Astrocyte (in vitro differentiated cells and primary cell): Measurements from ENCODE around the gene ZFYVE26. TPM values are rescaled to one million over a fixed set of nuclear protein-coding genes. Genes with fewer than 3 reads are reported as not detected.

Source experiments
- DNase-seq: peaks from one replicate; pipeline ENCODE4 v3.0.0-alpha.2; 2010; ENCODE audit warnings: low read depth
- FAIRE-seq: peaks from 2 replicates; lab custom pipeline; 2011; peaks lifted over from hg19 to GRCh38; lab: Jason Lieb, UNC
- H2AFZ ChIP-seq: 2 replicates; pipeline ENCODE4 v1.6.0; 2012; ENCODE audit warnings: low read depth, low read length, inconsistent platforms
- H3K27ac ChIP-seq: 2 replicates; pipeline ENCODE4 v1.5.1; 2011; ENCODE audit warnings: low read depth, low read length, inconsistent platforms
- H3K27me3 ChIP-seq: 2 replicates; pipeline ENCODE4 v1.6.0; 2011; ENCODE audit warnings: low read length, inconsistent platforms; ENCODE audit not compliant: insufficient read depth
- H3K36me3 ChIP-seq: 2 replicates; pipeline ENCODE4 v1.5.1; 2011; ENCODE audit warnings: low read length, inconsistent platforms; ENCODE audit not compliant: insufficient read depth
- H3K4me1 ChIP-seq: 2 replicates; pipeline ENCODE4 v1.5.1; 2011; ENCODE audit warnings: low read length, inconsistent platforms; ENCODE audit not compliant: insufficient read depth
- H3K4me2 ChIP-seq: 2 replicates; pipeline ENCODE4 v1.6.0; 2012; ENCODE audit warnings: low read length, inconsistent platforms
- H3K4me3 ChIP-seq: 2 replicates; pipeline ENCODE4 v1.5.1; 2011; ENCODE audit warnings: low read depth, mild to moderate bottlenecking, low read length, inconsistent platforms; ENCODE audit not compliant: insufficient read depth
- H3K79me2 ChIP-seq: 2 replicates; pipeline ENCODE4 v1.6.0; 2012; ENCODE audit warnings: mild to moderate bottlenecking, low read length, inconsistent platforms; ENCODE audit not compliant: insufficient read depth
- H3K9ac ChIP-seq: 2 replicates; pipeline ENCODE4 v1.6.0; 2012; ENCODE audit warnings: mild to moderate bottlenecking, low read length, inconsistent platforms
- H3K9me3 ChIP-seq: 2 replicates; pipeline ENCODE4 v1.5.1; 2012; ENCODE audit warnings: low read depth, mild to moderate bottlenecking, low read length, inconsistent platforms; ENCODE audit not compliant: insufficient read depth
- H4K20me1 ChIP-seq: 2 replicates; pipeline ENCODE4 v1.6.0; 2012; ENCODE audit warnings: low read length, inconsistent platforms; ENCODE audit not compliant: insufficient read depth
- H3K27ac Mint-ChIP-seq: one replicate; pipeline ENCODE4 v1.8.0; 2021; ENCODE audit warnings: mild to moderate bottlenecking, mixed read lengths; ENCODE audit not compliant: unreplicated experiment
- H3K27me3 Mint-ChIP-seq: one replicate; pipeline ENCODE4 v1.8.0; 2021; ENCODE audit warnings: low read depth, mixed read lengths; ENCODE audit not compliant: unreplicated experiment
- H3K36me3 Mint-ChIP-seq: one replicate; pipeline ENCODE4 v1.8.0; 2021; ENCODE audit warnings: low read depth, mixed read lengths; ENCODE audit not compliant: unreplicated experiment
- H3K4me1 Mint-ChIP-seq: one replicate; pipeline ENCODE4 v1.8.0; 2021; ENCODE audit warnings: low read depth, mixed read lengths; ENCODE audit not compliant: unreplicated experiment
- H3K4me3 Mint-ChIP-seq: one replicate; pipeline ENCODE4 v1.8.0; 2021; ENCODE audit warnings: mild to moderate bottlenecking, moderate library complexity, mixed read lengths; ENCODE audit not compliant: unreplicated experiment
- H3K9me3 Mint-ChIP-seq: one replicate; pipeline ENCODE4 v1.8.0; 2021; ENCODE audit warnings: mild to moderate bottlenecking, mixed read lengths; ENCODE audit not compliant: unreplicated experiment
- EZH2 ChIP-seq: IDR thresholded peaks from 2 replicates; pipeline ENCODE4 v1.6.1; 2012; ENCODE audit warnings: mild to moderate bottlenecking, low read length, inconsistent platforms; ENCODE audit not compliant: insufficient read depth
- total RNA-seq: library from RNA; stranded (reverse); gene quantifications from 2 replicates; pipeline ENCODE4 v1.2.1, GENCODE V29; 2021
- TF ChIP-seq, protein P1 (sequence below): IDR thresholded peaks from 2 replicates; pipeline ENCODE4 v1.5.1; 2011; ENCODE audit warnings: low read depth, mild to moderate bottlenecking, inconsistent platforms, low read length, moderate library complexity; ENCODE audit not compliant: insufficient read depth

Gene ZFYVE26
- total RNA-seq, 1 donor from 2014 or later, result 27.4 TPM

DNA sequence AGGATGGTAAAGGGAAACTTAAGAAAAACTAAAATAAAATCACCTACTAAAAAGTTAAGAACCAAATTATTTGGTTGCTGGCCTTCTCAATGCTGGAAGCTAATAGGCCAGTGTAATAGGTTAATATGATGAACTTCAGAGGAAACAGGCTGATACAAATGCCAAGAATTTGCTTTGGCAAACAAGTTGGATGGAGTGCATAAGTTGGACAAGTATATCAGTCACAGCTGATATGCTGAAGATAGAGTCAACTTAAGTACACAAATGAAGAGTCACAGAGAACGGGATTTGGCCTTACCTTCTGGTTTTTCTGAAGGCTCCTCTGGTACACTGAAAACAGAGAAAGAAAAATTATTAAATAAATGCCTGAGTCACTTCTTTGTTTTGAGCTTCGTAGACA lies 48.2 kb downstream of the ZFYVE26 start:
- DNase-seq, result no peak
- Histone ChIP-seq H3K4me1 (no peaks in the 10 kb centered on the region), H3K27me3 (no peaks in the 10 kb centered on the region), H3K4me2 (no peak overlapping the region), H3K79me2 (no peaks in the 10 kb centered on the region), H3K9me3 (no peaks in the 10 kb centered on the region), H3K9ac (no peak overlapping the region), H2AFZ (no peak overlapping the region), H4K20me1 (no peaks in the 10 kb centered on the region), H3K4me3 (no peak overlapping the region), H3K36me3 (peaks cover 56% of the 10 kb centered on the region), H3K27ac (no peak overlapping the region)
- Mint-ChIP-seq H3K4me3 (no peak overlapping the region), H3K27me3 (no peaks in the 10 kb centered on the region), H3K4me1 (no peaks in the 10 kb centered on the region), H3K36me3 (peaks cover 26% of the 10 kb centered on the region), H3K27ac (no peak overlapping the region), H3K9me3 (no peaks in the 10 kb centered on the region)
- TF ChIP-seq EZH2, result no peak
- TF ChIP-seq, protein P1, sequence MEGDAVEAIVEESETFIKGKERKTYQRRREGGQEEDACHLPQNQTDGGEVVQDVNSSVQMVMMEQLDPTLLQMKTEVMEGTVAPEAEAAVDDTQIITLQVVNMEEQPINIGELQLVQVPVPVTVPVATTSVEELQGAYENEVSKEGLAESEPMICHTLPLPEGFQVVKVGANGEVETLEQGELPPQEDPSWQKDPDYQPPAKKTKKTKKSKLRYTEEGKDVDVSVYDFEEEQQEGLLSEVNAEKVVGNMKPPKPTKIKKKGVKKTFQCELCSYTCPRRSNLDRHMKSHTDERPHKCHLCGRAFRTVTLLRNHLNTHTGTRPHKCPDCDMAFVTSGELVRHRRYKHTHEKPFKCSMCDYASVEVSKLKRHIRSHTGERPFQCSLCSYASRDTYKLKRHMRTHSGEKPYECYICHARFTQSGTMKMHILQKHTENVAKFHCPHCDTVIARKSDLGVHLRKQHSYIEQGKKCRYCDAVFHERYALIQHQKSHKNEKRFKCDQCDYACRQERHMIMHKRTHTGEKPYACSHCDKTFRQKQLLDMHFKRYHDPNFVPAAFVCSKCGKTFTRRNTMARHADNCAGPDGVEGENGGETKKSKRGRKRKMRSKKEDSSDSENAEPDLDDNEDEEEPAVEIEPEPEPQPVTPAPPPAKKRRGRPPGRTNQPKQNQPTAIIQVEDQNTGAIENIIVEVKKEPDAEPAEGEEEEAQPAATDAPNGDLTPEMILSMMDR, result no peak
- FAIRE-seq, result no peak

DNA sequence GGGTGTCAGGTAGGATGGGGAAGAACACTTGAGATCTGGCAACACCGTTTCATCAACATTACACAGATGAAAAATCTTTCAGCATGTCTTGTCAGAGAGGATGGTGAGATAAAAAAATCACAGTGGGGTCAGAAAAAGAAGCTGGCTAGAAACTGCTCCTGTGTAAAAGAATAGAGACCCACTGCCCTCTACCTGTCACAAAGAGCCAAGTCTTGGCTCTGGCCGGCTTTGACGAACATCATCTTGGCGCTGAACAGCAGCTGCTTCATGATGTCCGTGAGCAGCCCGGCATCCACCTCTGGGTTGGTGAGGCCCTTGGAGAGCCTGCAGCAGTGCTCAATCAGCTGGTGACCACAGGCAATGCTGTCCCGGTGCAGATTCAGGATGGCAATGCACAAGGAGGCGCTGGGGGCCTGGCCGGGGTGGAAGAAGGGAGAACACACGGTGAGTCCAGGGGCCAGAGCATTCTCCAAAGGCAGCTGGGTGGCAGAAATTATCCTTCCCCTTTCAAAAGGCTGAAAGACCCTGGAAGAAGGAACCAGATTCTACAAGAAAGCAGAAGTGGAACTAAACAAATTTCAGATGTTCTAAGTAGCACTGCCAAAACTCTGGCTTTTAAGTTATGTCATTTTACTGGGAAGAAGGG lies 50.2 kb downstream of the ZFYVE26 start:
- Histone ChIP-seq H3K4me2 (no peak overlapping the region), H3K4me1 (no peaks in the 10 kb centered on the region), H3K4me3 (no peak overlapping the region), H3K9me3 (no peaks in the 10 kb centered on the region), H3K79me2 (no peaks in the 10 kb centered on the region), H2AFZ (no peak overlapping the region), H4K20me1 (no peaks in the 10 kb centered on the region), H3K36me3 (peaks cover 41% of the 10 kb centered on the region), H3K27ac (no peak overlapping the region), H3K9ac (no peak overlapping the region), H3K27me3 (no peaks in the 10 kb centered on the region)
- TF ChIP-seq, protein P1, result no peak
- TF ChIP-seq EZH2, result no peak
- Mint-ChIP-seq H3K4me3 (no peak overlapping the region), H3K27me3 (no peaks in the 10 kb centered on the region), H3K4me1 (no peaks in the 10 kb centered on the region), H3K36me3 (peaks cover 21% of the 10 kb centered on the region), H3K9me3 (no peaks in the 10 kb centered on the region), H3K27ac (no peak overlapping the region)
- no peak for FAIRE-seq
- no peak for DNase-seq

DNA sequence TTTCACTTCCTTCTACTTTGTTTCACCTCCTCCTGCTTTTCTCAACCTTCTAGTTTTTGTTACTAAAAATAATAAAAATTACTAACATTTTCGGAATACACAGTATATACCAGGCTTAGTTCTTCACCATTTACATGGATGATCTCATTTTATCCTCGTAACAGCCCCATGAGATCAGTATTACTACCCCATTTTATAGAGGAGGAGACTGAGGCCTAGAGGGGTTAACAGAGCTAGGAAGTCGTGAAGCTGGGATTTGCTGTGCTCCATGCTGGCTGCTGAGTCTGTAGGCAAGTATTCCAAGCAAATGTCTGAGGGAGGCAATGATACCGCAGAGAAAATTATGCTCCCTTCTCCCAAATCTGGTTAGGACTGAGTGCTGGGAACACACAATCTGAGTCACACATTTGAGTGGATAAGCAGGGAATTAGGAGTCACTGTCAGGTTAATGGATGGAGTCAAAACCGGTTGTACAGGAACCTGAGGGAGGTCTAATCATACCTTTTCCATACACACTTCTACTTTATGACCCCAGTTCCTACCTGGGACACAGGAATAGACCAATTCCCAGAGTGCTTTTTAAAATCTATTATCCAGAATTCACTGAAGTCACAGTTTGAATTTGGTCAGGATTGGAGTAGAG lies 51.1 kb downstream of the ZFYVE26 start:
- peaks cover 19% of the 10 kb centered on the region for H3K36me3 Mint-ChIP-seq
- H3K36me3 ChIP-seq, result peaks cover 43% of the 10 kb centered on the region
- H3K4me3 ChIP-seq, result no peak overlapping the region
- no peaks in the 10 kb centered on the region for H3K4me1 ChIP-seq
- DNase-seq (no peak), FAIRE-seq (no peak)
- no peaks in the 10 kb centered on the region for H3K9me3 ChIP-seq
- H3K79me2 ChIP-seq, result no peaks in the 10 kb centered on the region
- no peaks in the 10 kb centered on the region for H3K27me3 ChIP-seq
- H3K9ac ChIP-seq, result no peak overlapping the region
- H3K4me1 Mint-ChIP-seq, result no peaks in the 10 kb centered on the region
- no peak overlapping the region for H2AFZ ChIP-seq
- H3K4me3 Mint-ChIP-seq, result no peak overlapping the region
- H3K27me3 Mint-ChIP-seq, result no peaks in the 10 kb centered on the region
- no peak overlapping the region for H3K27ac Mint-ChIP-seq
- H3K4me2 ChIP-seq, result no peak overlapping the region
- no peaks in the 10 kb centered on the region for H4K20me1 ChIP-seq
- H3K9me3 Mint-ChIP-seq, result no peaks in the 10 kb centered on the region
- H3K27ac ChIP-seq, result no peak overlapping the region
- TF ChIP-seq, protein P1, result no peak
- no peak for TF ChIP-seq EZH2
